ENCODE results near the gene GLYATL2. TPM values are rescaled to one million over a fixed set of nuclear protein-coding genes. Genes with fewer than 3 reads are reported as not detected.

Gene GLYATL2
- total and polyA plus RNA-seq, 2 donors (not counting 1 experiment from before 2014, with no cell fraction given): not detected

DNA sequence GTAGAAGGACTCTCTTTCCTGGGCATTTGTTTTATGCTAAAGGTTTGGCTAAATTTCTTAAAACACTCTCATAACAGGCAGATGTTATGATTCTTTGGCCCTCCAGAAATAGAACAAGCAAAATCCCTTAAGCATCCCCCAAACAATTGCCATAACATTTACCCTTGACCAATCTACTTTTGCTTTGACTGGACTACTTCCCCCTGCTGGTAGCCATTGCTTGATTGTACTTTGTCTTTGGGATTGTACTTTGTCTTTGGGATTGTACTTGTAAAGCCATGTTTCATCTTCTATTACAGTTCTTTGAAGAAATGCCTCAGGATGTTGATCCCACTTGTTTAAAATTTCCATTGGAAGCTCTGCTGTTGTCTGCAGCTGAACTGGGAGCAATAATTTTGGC is 59.5 kb downstream of the GLYATL2 start:
- DNase-seq (no peak), ATAC-seq (ENCODE audit: low read depth) (no peak)
- POLR2A ChIA-PET: no interaction called here
- Histone ChIP-seq H2AFZ (ENCODE audit: insufficient read depth, low read depth, low read length, poor library complexity, severe bottlenecking) (no peak overlapping the region), H3K9ac (ENCODE audit: low read length) (no peak overlapping the region), H3K27me3 (replicated peaks in 1 of 4; ENCODE audit: control extremely low read depth in 1 of 4, control insufficient read depth in 3 of 4, insufficient read depth in 4 of 4, low read length in 3 of 4) (no peaks in the 10 kb centered on the region), H4K20me1 (ENCODE audit: control insufficient read depth, insufficient read depth, low read length, poor library complexity, severe bottlenecking) (no peaks in the 10 kb centered on the region), H3K4me2 (replicated peaks; ENCODE audit: low read depth, low read length, poor library complexity, severe bottlenecking) (no peak overlapping the region), H3K4me1 (ENCODE audit: control insufficient read depth in 2 of 2, insufficient read depth in 2 of 2, low read length in 2 of 2) (no peaks in the 10 kb centered on the region), H3K9me3 (ENCODE audit: control extremely low read depth in 1 of 3, control insufficient read depth in 2 of 3, insufficient read depth in 1 of 3, low read length in 2 of 3) (peaks cover 0 to 3% (median 0%) of the 10 kb centered on the region in 3 donors), H3K27ac (ENCODE audit: low read length in 2 of 2) (no peak overlapping the region), H3K4me3 (ENCODE audit: control extremely low read depth in 1 of 5, extremely low read depth in 1 of 5, insufficient read depth in 1 of 5, low read depth in 2 of 5, low read length in 4 of 5) (no peak overlapping the region), H3K79me2 (ENCODE audit: control insufficient read depth, insufficient read depth, low read length) (no peaks in the 10 kb centered on the region), H3K36me3 (replicated peaks in 1 of 2; ENCODE audit: control extremely low read depth in 1 of 2, control insufficient read depth in 1 of 2, extremely low read depth in 1 of 2, insufficient read depth in 2 of 2, low read length in 1 of 2) (no peaks in the 10 kb centered on the region)
- H3K27ac Mint-ChIP-seq: no peak overlapping the region
- TF ChIP-seq, protein P1, sequence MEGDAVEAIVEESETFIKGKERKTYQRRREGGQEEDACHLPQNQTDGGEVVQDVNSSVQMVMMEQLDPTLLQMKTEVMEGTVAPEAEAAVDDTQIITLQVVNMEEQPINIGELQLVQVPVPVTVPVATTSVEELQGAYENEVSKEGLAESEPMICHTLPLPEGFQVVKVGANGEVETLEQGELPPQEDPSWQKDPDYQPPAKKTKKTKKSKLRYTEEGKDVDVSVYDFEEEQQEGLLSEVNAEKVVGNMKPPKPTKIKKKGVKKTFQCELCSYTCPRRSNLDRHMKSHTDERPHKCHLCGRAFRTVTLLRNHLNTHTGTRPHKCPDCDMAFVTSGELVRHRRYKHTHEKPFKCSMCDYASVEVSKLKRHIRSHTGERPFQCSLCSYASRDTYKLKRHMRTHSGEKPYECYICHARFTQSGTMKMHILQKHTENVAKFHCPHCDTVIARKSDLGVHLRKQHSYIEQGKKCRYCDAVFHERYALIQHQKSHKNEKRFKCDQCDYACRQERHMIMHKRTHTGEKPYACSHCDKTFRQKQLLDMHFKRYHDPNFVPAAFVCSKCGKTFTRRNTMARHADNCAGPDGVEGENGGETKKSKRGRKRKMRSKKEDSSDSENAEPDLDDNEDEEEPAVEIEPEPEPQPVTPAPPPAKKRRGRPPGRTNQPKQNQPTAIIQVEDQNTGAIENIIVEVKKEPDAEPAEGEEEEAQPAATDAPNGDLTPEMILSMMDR (IDR thresholded peaks at IDR 0.05): no peak
- TF ChIP-seq EZH2 (IDR thresholded peaks at IDR 0.05; ENCODE audit: borderline replicate concordance, insufficient read depth, low read depth, low read length, poor library complexity, severe bottlenecking): no peak
- H3K9me3 Mint-ChIP-seq (ENCODE audit: insufficient read depth): no peaks in the 10 kb centered on the region
- H3K4me1 Mint-ChIP-seq: no peaks in the 10 kb centered on the region
- H3K4me3 Mint-ChIP-seq: no peak overlapping the region
- peaks cover 6% of the 10 kb centered on the region for H3K27me3 Mint-ChIP-seq
- CTCF ChIA-PET: interaction anchor here (0.8 kb wide), 1 partner anchor 9 kb away, joined by 3 read pairs; no protein-coding TSS in a partner anchor
- intact Hi-C loops (cut with micrococcal nuclease): no loop called here

Other genes starting within 250 kb of the GLYATL2 start
- 4.8 and 5.9 TPM in 2 replicates for gene CNTF, start 222.0 kb downstream of the GLYATL2 start, total RNA-seq
- 1.4 and 3.0 TPM in 2 replicates for gene CNTF, start 222.0 kb downstream of the GLYATL2 start, polyA plus RNA-seq
- not detected in 2 replicates for gene GLYAT, start 112.8 kb downstream of the GLYATL2 start, total RNA-seq
- gene GLYAT, start 112.8 kb downstream of the GLYATL2 start, polyA plus RNA-seq: not detected in 2 replicates
- gene GLYATL1, start 94.8 kb upstream of the GLYATL2 start, total RNA-seq: not detected in 2 replicates
- 0.09 TPM in 1 of 2 replicates, not detected in the other for gene GLYATL1, start 94.8 kb upstream of the GLYATL2 start, polyA plus RNA-seq
- gene GLYATL1B, start 241.6 kb upstream of the GLYATL2 start, total RNA-seq: not detected in 2 replicates
- gene GLYATL1B, start 241.6 kb upstream of the GLYATL2 start, polyA plus RNA-seq: not detected in 2 replicates